HL-60 (cell line): ENCODE results near the gene PLD6.

Experiments used
- REST ChIP-seq: IDR thresholded peaks from 2 replicates; pipeline ENCODE4 v1.6.1; 2012; ENCODE audit warnings: low read depth; ENCODE audit not compliant: insufficient replicate concordance
- TF ChIP-seq, protein P1 (sequence below): IDR thresholded peaks from one replicate; pipeline ENCODE4 v1.5.1; 2011; ENCODE audit warnings: low read length, control low read depth, inconsistent platforms; ENCODE audit not compliant: insufficient read depth

DNA sequence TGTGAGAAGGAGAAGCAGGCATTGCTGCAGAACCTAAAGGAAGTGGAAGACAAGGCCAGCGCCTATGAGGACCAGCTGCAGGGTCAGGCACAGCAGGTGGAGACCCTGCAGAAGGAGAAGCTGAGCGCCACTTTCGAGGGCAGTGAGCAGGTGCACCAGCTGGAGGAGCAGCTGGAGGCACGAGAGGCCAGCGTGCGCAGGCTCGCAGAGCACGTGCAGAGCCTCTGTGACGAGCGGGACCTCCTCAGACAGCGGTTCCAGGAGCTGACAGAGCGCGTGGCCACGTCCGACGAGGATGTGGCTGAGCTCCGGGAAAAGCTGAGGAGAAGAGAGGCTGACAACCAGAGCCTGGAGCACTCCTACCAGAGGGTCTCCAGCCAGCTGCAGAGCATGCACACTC is 41.5 kb downstream of the PLD6 start:
- TF ChIP-seq, protein P1, sequence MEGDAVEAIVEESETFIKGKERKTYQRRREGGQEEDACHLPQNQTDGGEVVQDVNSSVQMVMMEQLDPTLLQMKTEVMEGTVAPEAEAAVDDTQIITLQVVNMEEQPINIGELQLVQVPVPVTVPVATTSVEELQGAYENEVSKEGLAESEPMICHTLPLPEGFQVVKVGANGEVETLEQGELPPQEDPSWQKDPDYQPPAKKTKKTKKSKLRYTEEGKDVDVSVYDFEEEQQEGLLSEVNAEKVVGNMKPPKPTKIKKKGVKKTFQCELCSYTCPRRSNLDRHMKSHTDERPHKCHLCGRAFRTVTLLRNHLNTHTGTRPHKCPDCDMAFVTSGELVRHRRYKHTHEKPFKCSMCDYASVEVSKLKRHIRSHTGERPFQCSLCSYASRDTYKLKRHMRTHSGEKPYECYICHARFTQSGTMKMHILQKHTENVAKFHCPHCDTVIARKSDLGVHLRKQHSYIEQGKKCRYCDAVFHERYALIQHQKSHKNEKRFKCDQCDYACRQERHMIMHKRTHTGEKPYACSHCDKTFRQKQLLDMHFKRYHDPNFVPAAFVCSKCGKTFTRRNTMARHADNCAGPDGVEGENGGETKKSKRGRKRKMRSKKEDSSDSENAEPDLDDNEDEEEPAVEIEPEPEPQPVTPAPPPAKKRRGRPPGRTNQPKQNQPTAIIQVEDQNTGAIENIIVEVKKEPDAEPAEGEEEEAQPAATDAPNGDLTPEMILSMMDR, result no peak
- no peak for TF ChIP-seq REST
